Measurements from ENCODE around the gene HOXD8.

HOXD8 gene

GRCh38 chr2:176171351-176172006 is 42.0 kb downstream of the HOXD8 start:
- peaks cover 10% of the 10 kb centered on the region for H3K4me1 ChIP-seq (ENCODE audit: control insufficient read depth, insufficient read depth, low read length)
- H3K4me3 ChIP-seq (ENCODE audit: low read length), result no peak overlapping the region
- no peaks in the 10 kb centered on the region for H3K27me3 ChIP-seq (replicated peaks; ENCODE audit: control insufficient read depth, insufficient read depth, low read length)
- no peak for DNase-seq (ENCODE audit: low read depth)
- no peak overlapping the region for H3K9ac ChIP-seq (ENCODE audit: low read length)
- H3K36me3 ChIP-seq (ENCODE audit: control insufficient read depth, insufficient read depth, low read length, severe bottlenecking), result no peaks in the 10 kb centered on the region
- H3K9me3 ChIP-seq (ENCODE audit: control insufficient read depth, low read length), result no peaks in the 10 kb centered on the region

DNA sequence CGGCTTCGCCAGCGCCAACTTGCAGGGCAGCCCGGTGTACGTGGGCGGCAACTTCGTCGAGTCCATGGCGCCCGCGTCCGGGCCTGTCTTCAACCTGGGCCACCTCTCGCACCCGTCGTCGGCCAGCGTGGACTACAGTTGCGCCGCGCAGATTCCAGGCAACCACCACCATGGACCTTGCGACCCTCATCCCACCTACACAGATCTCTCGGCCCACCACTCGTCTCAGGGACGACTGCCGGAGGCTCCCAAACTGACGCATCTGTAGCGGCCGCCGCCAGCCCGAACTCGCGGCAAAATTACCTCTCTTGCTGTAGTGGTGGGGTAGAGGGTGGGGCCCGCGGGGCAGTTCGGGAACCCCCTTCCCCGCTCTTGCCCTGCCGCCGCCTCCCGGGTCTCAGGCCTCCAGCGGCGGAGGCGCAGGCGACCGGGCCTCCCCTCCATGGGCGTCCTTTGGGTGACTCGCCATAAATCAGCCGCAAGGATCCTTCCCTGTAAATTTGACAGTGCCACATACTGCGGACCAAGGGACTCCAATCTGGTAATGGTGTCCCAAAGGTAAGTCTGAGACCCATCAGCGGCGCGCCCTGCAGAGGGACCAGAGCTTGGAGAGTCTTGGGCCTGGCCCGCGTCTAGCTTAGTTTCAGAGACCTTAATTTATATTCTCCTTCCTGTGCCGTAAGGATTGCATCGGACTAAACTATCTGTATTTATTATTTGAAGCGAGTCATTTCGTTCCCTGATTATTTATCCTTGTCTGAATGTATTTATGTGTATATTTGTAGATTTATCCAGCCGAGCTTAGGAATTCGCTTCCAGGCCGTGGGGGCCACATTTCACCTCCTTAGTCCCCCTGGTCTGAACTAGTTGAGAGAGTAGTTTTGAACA is 42.7 kb downstream of the HOXD8 start:
- Histone ChIP-seq H3K27me3 (replicated peaks; ENCODE audit: control insufficient read depth, insufficient read depth, low read length) (no peaks in the 10 kb centered on the region), H3K9ac (ENCODE audit: low read length) (no peak overlapping the region), H3K4me1 (ENCODE audit: control insufficient read depth, insufficient read depth, low read length) (peaks cover 10% of the 10 kb centered on the region), H3K36me3 (ENCODE audit: control insufficient read depth, insufficient read depth, low read length, severe bottlenecking) (no peaks in the 10 kb centered on the region), H3K4me3 (ENCODE audit: low read length) (no peak overlapping the region), H3K9me3 (ENCODE audit: control insufficient read depth, low read length) (no peaks in the 10 kb centered on the region)
- DNase-seq (ENCODE audit: low read depth), result no peak

- Histone ChIP-seq H3K9ac (ENCODE audit: low read length) (no peak overlapping the region), H3K9me3 (ENCODE audit: control insufficient read depth, low read length) (no peaks in the 10 kb centered on the region), H3K4me3 (ENCODE audit: low read length) (no peak overlapping the region), H3K27me3 (replicated peaks; ENCODE audit: control insufficient read depth, insufficient read depth, low read length) (no peaks in the 10 kb centered on the region), H3K36me3 (ENCODE audit: control insufficient read depth, insufficient read depth, low read length, severe bottlenecking) (no peaks in the 10 kb centered on the region), H3K4me1 (ENCODE audit: control insufficient read depth, insufficient read depth, low read length) (peaks cover 10% of the 10 kb centered on the region)
- DNase-seq (ENCODE audit: low read depth), result no peak
Observed at GRCh38 chr2:176172895-176173566, 43.5 kb downstream of the HOXD8 start.

GRCh38 chr2:176173567-176174381 is 44.3 kb downstream of the HOXD8 start:
- Histone ChIP-seq H3K4me1 (ENCODE audit: control insufficient read depth, insufficient read depth, low read length) (peaks cover 16% of the 10 kb centered on the region), H3K9ac (ENCODE audit: low read length) (peak overlapping the region; percentile 25), H3K4me3 (ENCODE audit: low read length) (peak overlapping the region; percentile 59), H3K27me3 (replicated peaks; ENCODE audit: control insufficient read depth, insufficient read depth, low read length) (no peaks in the 10 kb centered on the region), H3K36me3 (ENCODE audit: control insufficient read depth, insufficient read depth, low read length, severe bottlenecking) (no peaks in the 10 kb centered on the region), H3K9me3 (ENCODE audit: control insufficient read depth, low read length) (no peaks in the 10 kb centered on the region)
- no peak for DNase-seq (ENCODE audit: low read depth)

DNA sequence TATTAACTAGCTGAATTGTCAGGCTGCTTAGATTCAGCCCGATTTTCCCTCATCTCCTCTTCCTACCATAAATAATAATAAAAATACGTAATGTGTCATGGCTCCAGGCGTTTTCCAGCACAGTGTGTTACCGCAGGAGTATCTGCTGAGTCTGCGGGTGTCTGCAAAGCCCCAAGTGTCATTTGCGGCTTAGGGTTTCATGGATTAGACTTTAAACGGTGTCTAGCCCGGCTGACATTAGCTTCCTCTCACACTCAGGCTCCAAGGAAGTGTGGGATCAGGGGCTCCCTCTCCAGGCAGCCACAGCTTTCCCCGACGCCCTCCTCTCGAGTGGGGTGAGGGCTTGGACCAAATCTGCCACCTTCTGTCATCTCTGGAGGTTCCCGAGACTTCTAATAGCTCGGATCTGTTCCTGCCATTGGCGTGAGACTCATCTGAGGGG is 44.9 kb downstream of the HOXD8 start:
- H3K9me3 ChIP-seq (ENCODE audit: control insufficient read depth, low read length), result no peaks in the 10 kb centered on the region

DNA sequence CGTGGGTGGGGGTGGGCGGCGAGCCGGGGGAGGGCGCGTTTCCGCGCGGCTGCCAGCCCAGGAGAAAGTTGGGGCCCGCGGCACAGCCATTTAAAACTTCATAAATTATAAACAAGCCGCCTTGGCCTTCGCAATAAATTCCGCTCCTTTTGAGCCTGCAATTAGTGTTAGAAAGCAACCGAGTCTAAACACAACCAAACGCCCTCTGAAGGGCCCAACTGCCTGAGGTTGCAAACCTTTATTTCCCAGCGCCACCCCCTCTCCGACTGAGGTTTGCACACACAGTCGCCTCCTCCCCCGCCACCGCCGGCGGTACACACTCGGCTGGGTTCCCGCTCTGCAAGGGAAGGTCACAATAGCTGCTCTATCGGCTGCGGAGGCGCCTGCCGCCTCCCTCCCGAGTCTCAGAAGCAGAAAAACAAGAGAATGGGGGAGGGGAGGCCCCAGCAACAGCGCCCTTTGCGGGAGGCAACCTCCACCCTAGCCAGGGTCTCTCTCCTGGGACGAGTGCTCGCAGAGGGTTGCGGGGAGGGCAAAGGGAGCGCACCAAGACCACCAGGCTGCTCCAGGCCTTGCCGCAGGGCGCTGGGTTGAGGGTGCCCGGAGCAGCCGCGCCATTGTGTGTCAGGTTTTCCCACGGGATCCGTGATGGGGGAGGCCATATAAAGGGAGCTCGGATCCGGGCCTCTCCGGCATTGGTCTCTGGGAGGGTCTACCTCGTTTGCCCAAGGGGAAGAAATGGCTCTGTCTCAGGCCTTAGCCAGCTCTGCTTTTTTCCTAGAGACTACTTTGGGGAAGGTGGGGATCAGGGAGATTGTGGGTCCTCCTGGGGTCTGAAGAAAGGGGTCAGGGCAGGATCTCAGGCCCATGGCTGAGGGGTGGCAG is 45.6 kb downstream of the HOXD8 start:
- Histone ChIP-seq H3K27me3 (replicated peaks; ENCODE audit: control insufficient read depth, insufficient read depth, low read length) (no peaks in the 10 kb centered on the region), H3K9me3 (ENCODE audit: control insufficient read depth, low read length) (no peaks in the 10 kb centered on the region), H3K4me1 (ENCODE audit: control insufficient read depth, insufficient read depth, low read length) (peaks cover 17% of the 10 kb centered on the region), H3K4me3 (ENCODE audit: low read length) (peak overlapping the region; percentile 59), H3K36me3 (ENCODE audit: control insufficient read depth, insufficient read depth, low read length, severe bottlenecking) (no peaks in the 10 kb centered on the region), H3K9ac (ENCODE audit: low read length) (no peak overlapping the region)
- no peak for DNase-seq (ENCODE audit: low read depth)

More for the DNA sequence above, 44.9 kb downstream of the HOXD8 start:
- Histone ChIP-seq H3K36me3 (ENCODE audit: control insufficient read depth, insufficient read depth, low read length, severe bottlenecking) (no peaks in the 10 kb centered on the region), H3K4me1 (ENCODE audit: control insufficient read depth, insufficient read depth, low read length) (peaks cover 17% of the 10 kb centered on the region), H3K9ac (ENCODE audit: low read length) (peak overlapping the region; percentile 25), H3K4me3 (ENCODE audit: low read length) (peak overlapping the region; percentile 59), H3K27me3 (replicated peaks; ENCODE audit: control insufficient read depth, insufficient read depth, low read length) (no peaks in the 10 kb centered on the region)
- no peak for DNase-seq (ENCODE audit: low read depth)

DNA sequence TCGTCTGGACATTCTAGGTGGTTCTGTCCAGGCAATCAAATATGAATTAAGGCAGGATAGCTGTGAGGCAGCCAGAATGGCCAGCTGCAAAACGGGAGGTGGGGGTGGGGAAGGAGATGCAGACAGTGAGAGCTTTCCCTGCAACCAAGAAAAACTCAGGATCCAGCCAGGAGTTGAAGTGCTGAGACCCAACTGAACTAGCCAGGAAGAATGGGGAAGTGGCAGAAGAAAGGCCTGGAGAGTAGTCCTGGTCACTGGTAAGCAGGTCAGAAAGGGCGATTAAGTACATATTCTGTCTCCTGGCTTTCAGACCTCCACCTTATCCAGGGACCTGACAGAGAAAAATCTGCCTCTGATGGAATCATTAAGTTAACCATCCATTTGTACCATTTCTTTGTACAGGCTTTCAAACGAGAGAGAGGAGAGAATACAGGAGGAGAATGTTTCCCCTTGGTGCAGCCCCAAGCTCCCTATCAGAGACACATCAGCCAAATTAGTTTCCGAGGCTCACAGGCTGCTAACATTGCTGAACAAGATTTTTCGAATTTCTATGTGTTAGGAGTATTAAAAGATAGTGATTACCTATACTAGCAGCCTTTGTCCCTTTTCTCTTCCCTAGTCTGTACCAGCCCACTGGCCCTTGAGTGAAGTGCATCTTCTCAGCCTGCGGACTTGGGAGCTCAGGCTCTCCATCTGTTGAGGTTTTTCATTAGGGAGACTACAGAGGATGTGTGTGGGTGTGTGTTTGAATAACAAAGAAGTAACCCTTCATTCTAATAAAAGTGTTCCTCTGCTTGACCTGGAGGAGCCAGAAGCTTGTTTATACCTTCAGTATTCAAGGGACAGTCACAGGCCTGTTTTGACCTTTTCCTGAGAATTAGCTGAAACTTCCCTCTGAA is 46.5 kb downstream of the HOXD8 start:
- Histone ChIP-seq H3K9me3 (ENCODE audit: control insufficient read depth, low read length) (no peaks in the 10 kb centered on the region), H3K9ac (ENCODE audit: low read length) (no peak overlapping the region), H3K27me3 (replicated peaks; ENCODE audit: control insufficient read depth, insufficient read depth, low read length) (no peaks in the 10 kb centered on the region), H3K36me3 (ENCODE audit: control insufficient read depth, insufficient read depth, low read length, severe bottlenecking) (no peaks in the 10 kb centered on the region), H3K4me3 (ENCODE audit: low read length) (no peak overlapping the region), H3K4me1 (ENCODE audit: control insufficient read depth, insufficient read depth, low read length) (peaks cover 17% of the 10 kb centered on the region)
- no peak for DNase-seq (ENCODE audit: low read depth)

DNA sequence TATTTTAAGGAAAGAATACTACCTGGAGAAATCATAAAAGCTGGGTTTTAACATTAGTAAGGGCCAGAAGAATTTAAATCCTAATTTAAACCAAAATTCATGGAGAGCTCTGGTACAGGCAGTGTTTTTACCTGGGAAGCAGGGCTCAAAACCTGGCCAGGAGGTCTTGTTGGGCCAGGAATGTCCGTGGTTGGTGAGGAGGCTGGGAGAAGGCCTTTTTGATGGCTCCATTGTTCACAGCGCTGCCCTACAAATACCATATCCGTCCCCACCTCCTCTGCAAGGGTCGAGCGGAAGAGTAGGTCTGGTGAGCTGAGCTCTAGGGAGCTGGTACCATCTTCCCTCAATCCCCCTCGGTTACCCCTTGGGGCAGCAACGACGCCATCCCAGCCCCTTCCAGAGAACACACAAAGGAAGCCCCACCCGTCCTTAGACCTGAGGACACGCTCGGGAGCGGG is 48.1 kb downstream of the HOXD8 start:
- Histone ChIP-seq H3K9ac (ENCODE audit: low read length) (peak overlapping the region; percentile 58), H3K36me3 (ENCODE audit: control insufficient read depth, insufficient read depth, low read length, severe bottlenecking) (no peaks in the 10 kb centered on the region), H3K4me3 (ENCODE audit: low read length) (peak overlapping the region; percentile 87), H3K4me1 (ENCODE audit: control insufficient read depth, insufficient read depth, low read length) (peaks cover 17% of the 10 kb centered on the region), H3K27me3 (replicated peaks; ENCODE audit: control insufficient read depth, insufficient read depth, low read length) (no peaks in the 10 kb centered on the region), H3K9me3 (ENCODE audit: control insufficient read depth, low read length) (no peaks in the 10 kb centered on the region)
- DNase-seq (ENCODE audit: low read depth), result no peak

- Histone ChIP-seq H3K9ac (ENCODE audit: low read length) (peak overlapping the region; percentile 58), H3K36me3 (ENCODE audit: control insufficient read depth, insufficient read depth, low read length, severe bottlenecking) (no peaks in the 10 kb centered on the region), H3K4me1 (ENCODE audit: control insufficient read depth, insufficient read depth, low read length) (peaks cover 17% of the 10 kb centered on the region), H3K9me3 (ENCODE audit: control insufficient read depth, low read length) (no peaks in the 10 kb centered on the region), H3K27me3 (replicated peaks; ENCODE audit: control insufficient read depth, insufficient read depth, low read length) (no peaks in the 10 kb centered on the region), H3K4me3 (ENCODE audit: low read length) (peak overlapping the region; percentile 87)
- DNase-seq (ENCODE audit: low read depth), result no peak
Observed at GRCh38 chr2:176178038-176178756, 48.7 kb downstream of the HOXD8 start.

Measured in adipocyte (in vitro differentiated cells).